KOPT-K1 (cell line): ENCODE results near the gene CAPN14.

Experiments
- H3K27ac ChIP-seq: fragments of 200-600 bp; sonication (generic); 2 replicates; pipeline ENCODE4 v1.5.1; 2016; ENCODE audit warnings: antibody characterized with exemption, mild to moderate bottlenecking, low read depth, low read length; ENCODE audit not compliant: poor library complexity, severe bottlenecking
- H3K36me3 ChIP-seq: fragments of 200-600 bp; sonication (generic); 2 replicates; pipeline ENCODE4 v1.5.1; 2017; ENCODE audit warnings: antibody characterized with exemption, mild to moderate bottlenecking, low read length, moderate library complexity; ENCODE audit not compliant: insufficient read depth
- H3K9me3 ChIP-seq: fragments of 200-600 bp; sonication (generic); 2 replicates; pipeline ENCODE4 v1.5.1; 2017; ENCODE audit warnings: antibody characterized with exemption, low read length, mild to moderate bottlenecking; ENCODE audit not compliant: insufficient read depth, poor library complexity, severe bottlenecking

Gene CAPN14

DNA sequence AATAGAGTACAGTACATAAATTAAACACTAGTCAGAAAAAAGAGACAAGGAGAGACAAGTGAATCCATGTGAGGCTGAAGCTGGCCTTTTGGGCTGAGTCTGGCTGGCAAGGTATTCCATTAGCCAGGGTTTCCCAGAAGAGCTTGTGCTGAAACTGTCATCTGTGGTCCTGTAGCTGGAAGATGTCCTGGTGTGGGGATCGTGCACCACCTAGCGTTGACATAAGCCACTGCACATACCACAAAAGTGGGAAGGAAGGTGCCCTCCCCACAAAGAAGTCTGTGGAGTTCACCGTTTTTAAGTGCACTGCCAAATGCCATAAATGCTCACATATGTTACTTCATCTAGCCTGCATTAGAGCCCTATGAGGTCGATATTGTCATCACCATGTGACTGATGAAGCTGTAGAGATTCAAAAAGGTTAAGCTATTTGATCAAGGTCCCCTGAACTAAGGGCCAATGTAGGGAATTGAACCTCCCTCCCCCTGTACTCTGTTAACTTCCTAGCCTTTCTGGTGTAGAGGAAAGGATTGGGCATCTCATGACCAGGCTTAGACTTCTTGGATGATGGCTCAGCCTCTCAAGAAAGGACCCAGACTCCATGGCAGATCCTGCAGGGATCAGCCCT is 47.1 kb downstream of the CAPN14 start:
- no peaks in the 10 kb centered on the region for H3K9me3 ChIP-seq
- no peaks in the 10 kb centered on the region for H3K36me3 ChIP-seq
- no peak overlapping the region for H3K27ac ChIP-seq

DNA sequence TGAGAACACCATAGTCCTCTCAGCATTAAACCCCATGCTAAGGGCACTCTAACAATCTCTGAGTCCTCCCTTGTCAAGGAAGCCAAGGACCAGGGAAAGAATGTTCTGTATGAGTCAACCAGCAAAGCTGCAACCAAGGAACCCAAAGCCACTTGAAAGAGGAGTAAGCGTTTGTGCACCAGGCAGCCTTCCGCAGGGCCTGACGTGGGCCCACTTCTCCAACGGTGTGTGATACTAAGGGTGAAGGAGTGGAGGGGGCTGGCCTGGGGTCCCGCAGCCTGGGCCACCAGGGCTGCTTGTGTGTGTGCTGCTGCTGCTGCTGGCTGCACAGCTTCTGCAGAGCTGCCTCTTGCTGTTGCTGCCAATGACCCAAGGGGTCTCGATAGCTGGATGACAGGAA is 49.0 kb downstream of the CAPN14 start:
- Histone ChIP-seq H3K9me3 (no peaks in the 10 kb centered on the region), H3K27ac (no peak overlapping the region), H3K36me3 (no peaks in the 10 kb centered on the region)

DNA sequence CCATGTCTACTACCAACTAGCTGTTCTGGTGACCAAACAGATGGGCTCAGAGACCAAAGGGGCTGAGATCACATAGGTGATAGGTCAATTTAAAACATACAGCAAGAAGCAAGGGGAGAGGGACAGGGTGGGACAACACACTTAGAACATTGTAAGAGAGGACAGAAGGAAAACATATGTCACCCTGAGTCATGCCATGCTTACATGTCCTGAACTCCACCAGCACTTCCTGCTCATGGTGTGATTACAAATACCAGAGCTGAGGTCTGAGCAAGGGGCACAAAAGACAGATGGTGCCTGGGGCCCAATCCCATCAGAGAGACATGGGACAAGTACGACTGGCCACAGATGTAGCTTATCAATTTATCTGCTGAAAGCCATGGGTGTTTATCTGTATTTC is 50.4 kb downstream of the CAPN14 start:
- Histone ChIP-seq H3K9me3 (no peaks in the 10 kb centered on the region), H3K27ac (no peak overlapping the region), H3K36me3 (no peaks in the 10 kb centered on the region)

DNA sequence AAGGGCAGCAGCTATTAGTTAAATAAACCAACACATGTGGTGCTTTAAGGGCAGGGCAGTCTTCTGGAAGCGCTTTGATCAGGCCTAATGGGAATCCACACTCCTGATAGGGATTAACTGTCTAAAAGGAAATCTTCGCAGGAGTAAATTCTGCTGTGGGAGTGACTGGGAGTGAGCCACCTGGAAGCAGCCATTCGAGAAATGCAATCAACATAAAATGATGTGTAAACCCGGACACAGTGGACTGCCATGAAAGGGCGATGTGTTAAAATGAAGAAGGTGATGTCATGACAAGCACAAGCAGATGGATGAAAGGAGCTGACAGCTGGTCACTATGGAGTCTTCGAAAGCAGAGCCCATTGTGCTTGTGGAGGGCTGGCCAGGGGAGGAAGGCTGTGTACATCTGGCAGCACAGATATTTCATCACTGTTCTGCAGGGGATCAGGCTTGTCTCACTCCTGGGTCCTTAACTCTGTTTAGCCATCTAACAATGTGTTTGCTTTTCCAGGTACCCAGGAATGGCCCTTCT is 54.2 kb downstream of the CAPN14 start:
- Histone ChIP-seq H3K27ac (no peak overlapping the region), H3K9me3 (no peaks in the 10 kb centered on the region), H3K36me3 (no peaks in the 10 kb centered on the region)

DNA sequence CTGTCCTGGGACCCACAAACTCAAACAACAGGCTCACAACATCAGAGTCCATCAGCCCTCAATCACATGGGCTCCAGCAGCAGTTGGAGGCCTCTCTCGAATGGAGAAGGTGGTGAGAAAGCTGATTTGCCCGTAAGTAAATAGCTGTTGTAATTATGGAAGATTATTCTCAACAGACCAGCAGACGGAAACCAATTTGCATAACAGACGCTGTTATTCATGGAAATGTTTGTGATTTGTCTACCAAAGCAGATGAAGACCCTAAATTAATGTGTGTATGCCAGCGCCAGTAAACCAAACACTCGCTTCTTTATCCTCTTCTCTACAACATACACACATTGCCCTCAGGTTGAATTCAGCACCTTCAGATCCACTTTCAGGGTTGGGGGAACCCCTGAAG is 55.7 kb downstream of the CAPN14 start:
- Histone ChIP-seq H3K9me3 (peaks cover 2% of the 10 kb centered on the region), H3K36me3 (no peaks in the 10 kb centered on the region), H3K27ac (no peak overlapping the region)

DNA sequence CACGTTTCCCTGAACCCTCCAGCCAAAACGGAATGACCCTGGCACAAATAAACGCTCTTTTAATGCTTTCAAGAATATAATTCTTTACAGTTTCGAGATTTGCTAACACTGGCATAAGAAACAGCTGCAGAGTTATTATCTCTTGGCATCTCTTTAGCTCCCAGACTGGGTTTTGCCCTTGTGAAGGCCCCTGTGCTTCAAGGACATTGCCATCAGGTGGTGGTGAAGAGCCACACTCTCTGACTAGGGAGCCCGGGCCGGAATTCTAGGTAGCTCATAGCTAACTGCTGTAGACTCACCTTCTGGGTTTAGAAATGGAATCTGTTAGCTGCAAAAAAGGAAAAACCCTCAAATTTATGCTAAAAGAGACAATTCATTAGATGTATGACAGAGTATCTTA is 65.8 kb downstream of the CAPN14 start:
- Histone ChIP-seq H3K27ac (no peak overlapping the region), H3K36me3 (no peaks in the 10 kb centered on the region), H3K9me3 (peaks cover under 1% of the 10 kb centered on the region)

DNA sequence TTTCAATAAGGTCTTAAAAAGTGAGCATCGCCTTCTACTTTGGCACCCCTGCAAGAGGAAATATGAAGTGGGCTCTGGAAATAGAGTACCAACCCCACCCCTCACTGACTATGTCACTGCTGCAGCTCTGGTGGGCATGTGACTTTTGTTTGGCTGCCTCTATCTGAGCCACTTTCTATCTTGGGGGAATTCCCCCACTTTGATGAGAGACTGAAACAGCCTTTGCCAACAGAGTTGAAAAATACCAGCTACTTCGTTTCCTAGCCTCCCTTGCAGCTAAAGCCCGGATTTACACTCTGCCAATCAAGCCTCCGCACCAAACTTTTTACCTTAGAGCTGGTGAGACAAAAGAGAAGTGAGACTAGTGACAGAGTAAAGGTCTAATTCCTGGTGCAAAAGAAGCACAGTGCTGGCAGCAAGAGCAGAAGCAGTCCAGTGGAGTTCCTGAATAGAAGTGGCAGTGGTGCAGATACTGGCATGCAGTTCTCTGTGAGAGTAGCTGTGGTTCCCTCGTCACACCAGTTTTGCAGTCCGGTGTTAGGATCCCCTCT is 67.1 kb downstream of the CAPN14 start:
- no peak overlapping the region for H3K27ac ChIP-seq
- H3K9me3 ChIP-seq = no peaks in the 10 kb centered on the region
- no peaks in the 10 kb centered on the region for H3K36me3 ChIP-seq

DNA sequence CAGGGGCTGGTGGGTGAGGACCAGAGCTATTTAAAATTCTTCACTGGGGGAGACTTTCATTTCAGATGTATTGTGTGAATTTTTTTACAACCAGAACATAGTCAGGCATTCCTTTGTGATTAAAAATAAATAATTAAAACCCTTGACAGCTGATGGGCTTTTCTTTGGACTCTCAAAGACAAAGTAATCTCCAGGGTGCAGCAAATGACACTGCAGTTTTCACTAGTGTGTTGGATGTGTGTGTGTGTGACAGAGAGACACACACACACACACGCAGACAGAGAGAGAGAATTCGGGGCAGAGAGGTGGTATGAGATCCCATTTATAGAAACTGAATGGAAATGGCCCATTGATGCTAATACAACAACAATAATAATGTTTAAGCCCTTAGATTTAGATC is 68.8 kb downstream of the CAPN14 start:
- Histone ChIP-seq H3K36me3 (no peaks in the 10 kb centered on the region), H3K9me3 (no peaks in the 10 kb centered on the region), H3K27ac (no peak overlapping the region)

DNA sequence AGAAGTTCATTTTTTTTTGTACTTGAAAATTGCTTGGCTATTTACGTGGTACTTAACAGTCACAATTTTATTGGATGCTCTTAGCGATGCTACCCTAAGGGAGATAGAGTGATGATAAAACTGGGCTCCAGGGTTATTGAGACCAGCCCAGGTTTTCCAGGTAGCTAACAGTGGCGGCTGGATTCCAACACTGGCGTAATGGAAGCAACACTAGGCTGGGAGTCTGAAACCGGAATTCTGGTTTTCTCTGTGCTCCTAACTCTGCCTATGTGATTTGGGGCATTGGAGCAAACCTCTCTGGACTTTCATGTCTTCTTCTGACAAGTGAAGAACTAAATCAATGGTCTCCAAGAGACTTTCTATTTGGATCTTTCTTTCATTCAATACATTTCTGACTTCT is 69.7 kb downstream of the CAPN14 start:
- no peak overlapping the region for H3K27ac ChIP-seq
- no peaks in the 10 kb centered on the region for H3K36me3 ChIP-seq
- H3K9me3 ChIP-seq = no peaks in the 10 kb centered on the region

DNA sequence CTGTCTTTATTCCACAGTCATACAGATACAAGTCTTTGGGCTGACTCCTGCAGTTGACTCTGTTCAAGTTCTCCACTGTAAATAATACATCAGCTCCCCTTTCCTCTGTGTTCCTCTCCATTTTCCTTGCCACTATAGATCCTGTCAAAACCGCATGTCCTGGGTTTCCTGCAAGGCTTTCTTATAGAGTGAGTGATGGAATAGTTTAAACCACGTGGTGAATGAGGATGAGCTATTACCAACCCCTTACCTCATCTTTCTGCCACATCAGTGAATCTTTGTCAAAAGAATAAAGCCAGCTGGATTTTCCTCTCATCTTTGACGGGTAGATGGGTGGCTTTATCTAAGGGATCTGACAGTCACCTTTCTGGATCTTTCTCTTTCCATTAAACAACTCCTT is 75.2 kb downstream of the CAPN14 start:
- Histone ChIP-seq H3K27ac (no peak overlapping the region), H3K36me3 (no peaks in the 10 kb centered on the region), H3K9me3 (peaks cover 19% of the 10 kb centered on the region)

DNA sequence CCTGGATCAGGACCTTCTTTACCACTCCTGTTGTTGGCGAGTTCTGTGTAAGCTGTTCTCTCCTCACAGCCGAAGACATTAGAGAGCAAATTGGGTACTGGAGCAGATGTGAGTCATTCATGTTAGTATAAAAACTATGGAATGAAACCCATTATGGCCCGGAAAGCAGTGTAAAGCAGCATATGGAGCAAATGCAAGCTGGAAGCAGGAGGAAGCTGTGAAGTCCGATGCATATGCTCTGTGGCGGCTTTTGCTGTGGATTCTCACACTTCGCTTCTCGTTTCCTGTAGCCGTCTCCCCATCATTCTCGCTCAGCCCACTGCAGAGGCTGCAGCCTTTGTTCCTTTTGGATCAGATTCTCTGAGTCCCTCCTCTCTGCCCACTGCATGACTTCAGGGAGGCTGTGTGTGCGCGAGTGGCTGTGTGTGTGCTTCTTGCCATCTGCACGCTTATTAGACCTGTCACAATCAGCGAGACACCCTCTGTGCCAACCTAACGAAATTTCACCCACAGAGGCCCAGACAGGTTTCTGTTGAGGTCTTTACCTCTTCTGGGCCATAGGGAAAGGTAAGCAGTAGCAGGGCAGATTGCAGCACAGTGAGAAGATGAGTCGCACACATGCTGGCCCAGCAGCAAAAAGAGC is 75.8 kb downstream of the CAPN14 start:
- Histone ChIP-seq H3K9me3 (peaks cover 24% of the 10 kb centered on the region), H3K27ac (no peak overlapping the region), H3K36me3 (no peaks in the 10 kb centered on the region)

DNA sequence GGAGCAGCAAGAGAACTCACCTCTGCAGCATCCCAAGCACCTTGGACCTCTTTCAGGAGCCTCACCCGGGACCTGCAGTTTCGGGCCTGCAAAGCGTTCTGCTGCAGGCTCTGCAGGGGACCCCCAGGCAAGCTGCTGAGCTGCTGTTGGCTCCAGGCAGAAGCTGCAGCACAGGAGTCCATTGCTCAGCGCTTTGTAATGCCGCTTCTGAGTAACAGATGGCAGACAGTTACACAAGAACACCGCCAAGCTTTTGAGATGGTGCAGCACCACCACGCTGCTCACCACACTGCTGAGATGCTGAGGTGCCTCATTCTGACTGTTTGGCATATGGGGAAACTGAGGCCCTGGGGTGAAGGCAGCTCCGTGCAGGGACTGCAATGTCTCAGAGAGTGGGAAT is 77.2 kb downstream of the CAPN14 start:
- Histone ChIP-seq H3K36me3 (no peaks in the 10 kb centered on the region), H3K27ac (no peak overlapping the region), H3K9me3 (peaks cover 27% of the 10 kb centered on the region)

DNA sequence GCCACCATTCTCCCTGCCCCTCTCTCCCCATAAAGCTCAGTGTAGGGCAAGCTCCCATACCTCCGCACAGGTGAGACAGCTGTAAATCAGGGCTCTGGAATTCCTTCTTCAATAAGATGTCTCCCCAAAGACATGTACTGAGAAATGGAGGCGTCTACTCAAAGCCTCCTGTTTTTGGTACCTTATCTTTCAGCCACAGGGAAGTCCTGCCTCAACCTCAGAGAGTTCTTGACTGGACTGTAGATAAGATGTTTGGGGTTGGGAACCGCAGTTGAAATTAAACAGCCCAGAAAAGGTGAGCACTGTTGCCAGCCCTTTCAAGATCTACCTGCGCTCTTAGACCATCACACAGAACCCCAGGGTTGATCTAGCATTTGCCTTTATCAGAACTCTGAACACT is 77.6 kb downstream of the CAPN14 start:
- Histone ChIP-seq H3K9me3 (peaks cover 27% of the 10 kb centered on the region), H3K36me3 (no peaks in the 10 kb centered on the region), H3K27ac (no peak overlapping the region)

DNA sequence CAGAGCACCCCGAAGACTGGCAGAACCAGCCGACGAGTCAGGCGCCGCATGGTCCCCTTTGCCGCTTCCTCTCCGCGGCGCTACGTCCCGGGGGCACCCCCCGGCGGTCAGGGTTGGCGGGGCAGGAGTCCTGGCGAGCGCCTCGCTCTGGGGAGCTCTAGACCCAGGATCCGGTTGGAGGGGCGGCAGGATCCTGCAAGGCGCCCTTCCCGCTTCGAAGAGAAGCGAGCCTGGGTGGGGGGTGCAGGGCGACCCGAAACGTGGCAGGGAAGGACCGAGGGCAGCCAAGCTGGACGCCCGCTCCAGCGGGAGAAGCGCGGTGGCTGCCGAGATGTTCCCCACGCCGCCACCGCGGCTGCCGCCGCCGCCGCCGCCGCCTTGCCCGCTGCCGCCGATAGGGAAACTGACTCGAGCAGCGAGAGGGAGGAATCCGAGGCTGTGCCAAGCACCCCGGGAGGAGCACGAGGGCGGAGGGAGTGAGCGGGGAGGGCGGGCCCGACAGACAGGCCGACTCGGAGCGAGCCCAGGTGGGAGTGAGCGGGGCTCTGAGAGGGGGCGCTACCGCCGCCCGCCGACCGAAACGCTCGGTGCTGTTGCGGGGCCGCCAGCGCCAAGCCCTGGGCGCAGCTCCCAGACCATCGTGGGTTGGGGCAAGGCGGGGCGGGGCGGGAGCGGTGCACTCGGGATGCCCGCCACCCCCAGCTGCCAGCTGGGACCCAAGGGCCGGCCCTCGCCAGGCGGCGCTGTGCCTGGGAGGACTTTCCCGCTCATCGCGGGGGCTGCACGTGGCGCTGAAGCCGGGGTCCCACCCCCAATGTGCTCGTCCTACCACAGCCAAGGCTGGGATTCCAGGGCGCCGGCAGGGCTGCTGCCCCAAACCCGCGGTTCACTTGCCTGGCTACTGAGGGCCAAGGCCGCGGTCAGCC is 79.0 kb downstream of the CAPN14 start, which contains the start of gene GALNT14:
Gene GALNT14, minus strand, starts transcription at position 404 of the 926 bp plus-strand sequence. Its CDS starts 354 bp downstream, at position 50.
- Histone ChIP-seq H3K27ac (no peak within 1 kb of the TSS), H3K36me3 (no peaks in the 10 kb centered on the region), H3K9me3 (peaks cover 27% of the 10 kb centered on the region)
